Trophoblast cell (in vitro differentiated cells and primary cell): Measurements from ENCODE around the gene TWIST2.
A peak's percentile ranks its signal among the peaks of the same experiment; 100 is the strongest.

Source experiments
- DNase-seq, 2 donors: peaks; one replicate each; pipeline ENCODE4 v3.0.0-alpha.2; 2016
- H2AFZ ChIP-seq: 2 replicates; pipeline ENCODE4 v1.6.1; 2013; ENCODE audit warnings: low read length, moderate library complexity, mild to moderate bottlenecking; ENCODE audit not compliant: insufficient read depth, poor library complexity
- H2AK5ac ChIP-seq: 2 replicates; pipeline ENCODE4 v1.6.1; 2013; ENCODE audit warnings: mild to moderate bottlenecking, low read length
- H2BK120ac ChIP-seq: 2 replicates; pipeline ENCODE4 v1.6.1; 2013; ENCODE audit warnings: low read length, mild to moderate bottlenecking, moderate library complexity; ENCODE audit not compliant: insufficient read depth, poor library complexity
- H2BK12ac ChIP-seq: 2 replicates; pipeline ENCODE4 v1.6.1; 2013; ENCODE audit warnings: mild to moderate bottlenecking, low read length, moderate library complexity
- H2BK5ac ChIP-seq: 2 replicates; pipeline ENCODE4 v1.6.1; 2013; ENCODE audit warnings: low read length, low read depth, moderate library complexity, mild to moderate bottlenecking; ENCODE audit not compliant: poor library complexity
- H3K14ac ChIP-seq: 2 replicates; pipeline ENCODE4 v1.6.1; 2013; ENCODE audit warnings: mild to moderate bottlenecking, low read length
- H3K18ac ChIP-seq: 2 replicates; pipeline ENCODE4 v1.6.1; 2013; ENCODE audit warnings: mild to moderate bottlenecking, low read length
- H3K23ac ChIP-seq: 2 replicates; pipeline ENCODE4 v1.6.1; 2013; ENCODE audit warnings: low read length
- H3K27ac ChIP-seq: 2 replicates; pipeline ENCODE4 v1.5.1; 2013; ENCODE audit warnings: low read depth, mild to moderate bottlenecking, inconsistent platforms, low read length, moderate library complexity
- H3K27me3 ChIP-seq: 2 replicates; pipeline ENCODE4 v1.6.1; 2013; ENCODE audit warnings: inconsistent platforms, mild to moderate bottlenecking, low read length, moderate library complexity; ENCODE audit not compliant: insufficient read depth
- H3K36me3 ChIP-seq, 2 experiments: 1 replicate in 1 of 2; 2 replicates in 1 of 2; pipeline ENCODE4 v1.6.1; 2013; ENCODE audit warnings: low read length in 2 of 2, mild to moderate bottlenecking in 2 of 2, moderate library complexity in 1 of 2; ENCODE audit not compliant: insufficient read depth in 2 of 2, control insufficient read depth in 1 of 2
- H3K4ac ChIP-seq: 2 replicates; pipeline ENCODE4 v1.6.1; 2013; ENCODE audit warnings: low read depth, mild to moderate bottlenecking, low read length, moderate library complexity
- H3K4me1 ChIP-seq, 2 experiments: 1 replicate in 1 of 2; 2 replicates in 1 of 2; pipeline ENCODE4 v1.6.1; 2013; ENCODE audit warnings: low read length in 2 of 2, mild to moderate bottlenecking in 2 of 2, moderate library complexity in 1 of 2; ENCODE audit not compliant: insufficient read depth in 2 of 2, control insufficient read depth in 1 of 2
- H3K4me2 ChIP-seq: 2 replicates; pipeline ENCODE4 v1.6.1; 2013; ENCODE audit warnings: inconsistent platforms, mild to moderate bottlenecking, low read length, moderate library complexity
- H3K4me3 ChIP-seq: 2 replicates; pipeline ENCODE4 v1.5.1; 2013; ENCODE audit warnings: mild to moderate bottlenecking, low read depth, low read length, inconsistent platforms
- H3K79me1 ChIP-seq: one replicate; pipeline ENCODE4 v1.6.1; 2013; ENCODE audit warnings: low read length
- H3K79me2 ChIP-seq: 2 replicates; pipeline ENCODE4 v1.6.1; 2013; ENCODE audit warnings: low read length, mild to moderate bottlenecking; ENCODE audit not compliant: control insufficient read depth, insufficient read depth, poor library complexity
- H3K9ac ChIP-seq: 2 replicates; pipeline ENCODE4 v1.6.1; 2013; ENCODE audit warnings: mild to moderate bottlenecking, low read length
- H3K9me3 ChIP-seq: 2 replicates; pipeline ENCODE4 v1.6.1; 2013; ENCODE audit warnings: low read depth, mild to moderate bottlenecking, control low read depth, inconsistent platforms, low read length; ENCODE audit not compliant: insufficient read depth
- H4K12ac ChIP-seq: 2 replicates; pipeline ENCODE4 v1.6.1; 2013; ENCODE audit warnings: low read depth, mild to moderate bottlenecking, low read length, moderate library complexity
- H4K8ac ChIP-seq: 2 replicates; pipeline ENCODE4 v1.6.1; 2013; ENCODE audit warnings: low read depth, mild to moderate bottlenecking, low read length, moderate library complexity
- H4K91ac ChIP-seq: one replicate; pipeline ENCODE4 v1.6.1; 2013; ENCODE audit warnings: low read depth, mild to moderate bottlenecking, low read length, moderate library complexity
- WGBS: extraction: QIAGEN DNeasy Blood & Tissue Kit; methylation state at CpG from one replicate; pipeline ENCODE4 v1.1.7; 2013; ENCODE audit warnings: missing lambda C conversion rate; ENCODE audit not compliant: insufficient read length, insufficient coverage; ENCODE audit errors: extremely low coverage; 5-methylcytosine and 5-hydroxymethylcytosine counted together

Gene TWIST2

DNA sequence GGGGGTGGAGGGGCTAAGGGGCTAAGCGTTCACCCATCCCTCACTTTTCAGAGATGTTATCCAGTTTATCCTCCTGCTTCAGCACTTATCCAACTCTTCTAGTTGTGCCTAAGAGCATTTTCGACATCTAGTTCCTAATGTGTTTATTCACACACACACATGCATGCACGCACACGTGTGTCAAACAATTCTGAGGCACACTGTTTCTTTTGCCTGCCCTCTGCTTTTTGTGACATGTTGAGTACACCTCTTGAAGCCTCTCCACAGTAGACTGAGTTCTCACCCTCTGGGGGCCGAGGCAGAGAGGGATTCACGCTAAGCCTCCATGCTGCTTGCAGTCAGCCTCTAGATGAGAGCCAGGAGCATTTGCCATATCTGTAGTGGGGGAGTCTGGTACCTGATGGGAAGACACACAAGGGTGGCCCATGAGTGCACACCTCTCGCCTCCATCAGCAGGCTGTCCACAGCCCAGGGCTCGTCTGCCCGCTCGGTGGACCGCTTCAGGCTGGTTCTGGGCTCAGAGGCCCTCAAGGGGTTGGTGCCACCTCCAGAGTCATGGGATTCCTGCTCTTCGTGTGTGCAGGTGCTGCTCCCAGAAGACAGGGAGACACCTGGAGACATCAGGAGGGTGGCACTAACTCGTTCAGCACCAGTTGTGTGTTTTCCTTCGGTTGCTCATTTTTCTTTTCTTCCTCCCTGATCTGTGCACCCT is 11.9 kb downstream of the TWIST2 start:
- H3K14ac ChIP-seq = no peak overlapping the region
- no peak overlapping the region for H3K9ac ChIP-seq
- no peak for DNase-seq
- H3K4me1 ChIP-seq = peaks cover 11 to 12% of the 10 kb centered on the region in 2 experiments
- no peak overlapping the region for H3K23ac ChIP-seq
- H4K12ac ChIP-seq = no peak overlapping the region
- H3K4ac ChIP-seq = no peak overlapping the region
- H3K4me2 ChIP-seq = no peak overlapping the region
- H3K27me3 ChIP-seq = no peaks in the 10 kb centered on the region
- no peak overlapping the region for H3K27ac ChIP-seq
- no peak overlapping the region for H2AK5ac ChIP-seq
- no CpG with 5 or more reads among the region's 14 CpGs for WGBS
- no peak overlapping the region for H2BK5ac ChIP-seq
- peaks cover 8% of the 10 kb centered on the region for H3K79me1 ChIP-seq
- H3K79me2 ChIP-seq = no peaks in the 10 kb centered on the region
- no peak overlapping the region for H2BK12ac ChIP-seq
- no peak overlapping the region for H3K4me3 ChIP-seq
- no peak overlapping the region for H2AFZ ChIP-seq
- H2BK120ac ChIP-seq = no peak overlapping the region
- H4K91ac ChIP-seq = no peak overlapping the region
- H4K8ac ChIP-seq = no peak overlapping the region
- H3K18ac ChIP-seq = no peak overlapping the region
- H3K9me3 ChIP-seq = no peaks in the 10 kb centered on the region
- no peaks in the 10 kb centered on the region for H3K36me3 ChIP-seq

DNA sequence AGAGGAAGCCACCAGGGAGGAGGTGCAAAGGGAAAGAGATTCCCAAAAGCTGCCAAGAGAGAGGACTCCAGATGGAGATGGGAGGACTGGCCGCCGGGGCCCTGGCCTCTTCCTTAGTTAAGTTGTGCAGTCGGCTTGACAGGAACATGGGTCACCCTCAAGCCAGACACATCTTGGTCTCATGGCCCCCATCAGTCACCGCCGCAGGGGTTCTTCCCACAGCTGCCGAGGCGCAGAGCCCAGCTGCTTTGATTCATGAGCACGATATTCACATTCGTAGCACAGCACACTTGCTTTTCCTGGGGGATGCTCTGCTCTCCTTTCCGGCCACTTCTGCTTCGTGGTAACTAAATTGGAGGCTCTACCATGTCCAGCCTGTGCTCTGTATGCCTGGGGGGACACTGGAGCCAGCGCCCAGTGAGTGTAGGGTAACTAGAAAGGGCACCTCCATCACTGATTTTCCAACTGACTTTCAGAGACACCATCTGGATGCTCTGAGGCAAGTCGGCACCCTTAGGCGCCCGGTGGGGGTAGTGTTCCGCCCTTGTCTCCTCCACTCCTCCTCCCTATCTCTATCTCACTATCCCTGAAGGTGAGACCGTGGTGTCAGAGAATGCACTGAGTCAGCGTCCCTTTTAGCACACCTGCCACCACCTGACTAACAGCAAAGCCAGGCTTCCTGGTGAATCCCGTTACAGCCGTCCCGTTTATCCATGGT is 13.3 kb downstream of the TWIST2 start:
- no peak overlapping the region for H4K91ac ChIP-seq
- H2BK12ac ChIP-seq = no peak overlapping the region
- no peak overlapping the region for H3K4ac ChIP-seq
- WGBS = no CpG with 5 or more reads among the region's 21 CpGs
- DNase-seq = peak; percentile 22 to 35
- no peak overlapping the region for H3K14ac ChIP-seq
- H3K79me1 ChIP-seq = peaks cover 11% of the 10 kb centered on the region
- no peak overlapping the region for H3K27ac ChIP-seq
- H2BK5ac ChIP-seq = no peak overlapping the region
- no peak overlapping the region for H4K8ac ChIP-seq
- no peak overlapping the region for H2AK5ac ChIP-seq
- H2BK120ac ChIP-seq = no peak overlapping the region
- H3K23ac ChIP-seq = no peak overlapping the region
- H3K9me3 ChIP-seq = no peaks in the 10 kb centered on the region
- no peaks in the 10 kb centered on the region for H3K27me3 ChIP-seq
- no peaks in the 10 kb centered on the region for H3K79me2 ChIP-seq
- no peak overlapping the region for H3K4me2 ChIP-seq
- no peak overlapping the region for H3K9ac ChIP-seq
- peaks cover 13 to 17% of the 10 kb centered on the region in 2 experiments for H3K4me1 ChIP-seq
- no peaks in the 10 kb centered on the region for H3K36me3 ChIP-seq
- no peak overlapping the region for H3K4me3 ChIP-seq
- H3K18ac ChIP-seq = no peak overlapping the region
- H2AFZ ChIP-seq = no peak overlapping the region
- H4K12ac ChIP-seq = no peak overlapping the region

DNA sequence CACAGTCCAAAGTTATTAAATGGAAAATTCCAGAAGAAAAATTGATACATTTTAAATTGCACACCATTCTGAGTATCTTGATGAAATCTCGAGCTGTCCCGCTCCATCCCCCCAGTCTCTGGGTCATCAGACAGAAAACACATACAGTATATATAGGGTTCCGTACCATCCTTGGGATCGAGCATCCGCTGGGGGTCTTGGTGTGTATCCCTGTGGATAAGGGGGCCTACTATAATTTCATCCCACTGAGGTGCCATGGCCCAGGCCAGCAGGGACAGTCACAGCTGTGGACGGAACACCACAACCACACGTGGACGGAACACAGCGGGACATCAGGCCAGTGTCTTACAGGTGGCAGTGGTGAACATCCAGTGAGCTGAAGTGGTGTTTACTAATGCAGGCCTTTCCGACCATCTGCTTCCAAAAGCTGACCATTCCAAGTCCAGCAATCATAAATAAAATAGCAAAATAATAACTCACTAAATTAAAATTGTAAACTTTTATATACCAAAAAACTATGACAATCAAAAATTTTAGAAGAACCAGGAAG is 14.0 kb downstream of the TWIST2 start:
- H3K4me1 ChIP-seq = peaks cover 13 to 17% of the 10 kb centered on the region in 2 experiments
- no peak overlapping the region for H3K9ac ChIP-seq
- no peak overlapping the region for H2BK5ac ChIP-seq
- peak overlapping the region; percentile 61 for H2BK12ac ChIP-seq
- H2AFZ ChIP-seq = no peak overlapping the region
- H3K4ac ChIP-seq = no peak overlapping the region
- no peaks in the 10 kb centered on the region for H3K27me3 ChIP-seq
- H3K4me3 ChIP-seq = no peak overlapping the region
- H3K14ac ChIP-seq = peak overlapping the region; percentile 20
- peak overlapping the region; percentile 94 for H2AK5ac ChIP-seq
- no peak overlapping the region for H3K23ac ChIP-seq
- H4K12ac ChIP-seq = no peak overlapping the region
- WGBS = no CpG with 5 or more reads among the region's 10 CpGs
- H3K27ac ChIP-seq = no peak overlapping the region
- peaks cover 11% of the 10 kb centered on the region for H3K79me1 ChIP-seq
- no peak overlapping the region for H3K4me2 ChIP-seq
- no peak for DNase-seq
- H3K36me3 ChIP-seq = no peaks in the 10 kb centered on the region
- H4K91ac ChIP-seq = peak overlapping the region; percentile 21
- no peaks in the 10 kb centered on the region for H3K79me2 ChIP-seq
- no peak overlapping the region for H2BK120ac ChIP-seq
- H3K9me3 ChIP-seq = no peaks in the 10 kb centered on the region
- no peak overlapping the region for H4K8ac ChIP-seq
- H3K18ac ChIP-seq = no peak overlapping the region

DNA sequence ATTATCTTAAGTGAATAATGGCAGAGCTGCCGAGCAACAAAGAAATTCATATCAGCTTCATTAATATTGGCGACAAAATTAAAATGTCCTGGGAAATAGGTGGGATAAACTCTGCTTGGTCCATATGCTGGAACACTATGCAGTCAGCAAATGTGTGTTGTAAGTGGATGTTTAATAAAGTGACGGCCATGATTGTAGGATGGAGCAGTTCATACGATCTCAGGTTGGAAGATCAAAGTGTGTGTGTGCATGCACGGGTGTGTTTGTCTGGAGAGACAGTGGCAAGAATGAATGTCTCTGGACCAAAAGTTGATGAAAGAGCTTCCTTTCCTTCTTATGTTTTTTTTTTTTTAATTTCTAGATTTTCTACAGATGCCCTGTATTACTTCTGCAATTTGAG is 14.8 kb downstream of the TWIST2 start:
- Histone ChIP-seq H3K4me3 (no peak overlapping the region), H2BK120ac (no peak overlapping the region), H4K91ac (no peak overlapping the region), H2AFZ (no peak overlapping the region), H4K12ac (no peak overlapping the region), H3K14ac (no peak overlapping the region), H3K18ac (no peak overlapping the region), H4K8ac (no peak overlapping the region), H3K36me3 (no peaks in the 10 kb centered on the region), H3K4me1 (peaks cover 14 to 19% of the 10 kb centered on the region in 2 experiments), H3K4me2 (no peak overlapping the region), H3K9ac (no peak overlapping the region), H3K4ac (no peak overlapping the region), H3K27ac (no peak overlapping the region), H3K79me1 (peaks cover 11% of the 10 kb centered on the region), H3K79me2 (no peaks in the 10 kb centered on the region), H3K9me3 (no peaks in the 10 kb centered on the region), H2AK5ac (no peak overlapping the region), H2BK12ac (no peak overlapping the region), H2BK5ac (no peak overlapping the region), H3K27me3 (no peaks in the 10 kb centered on the region), H3K23ac (no peak overlapping the region)
- WGBS = no CpG with 5 or more reads among the region's 5 CpGs
- DNase-seq = no peak
